KG1 (cell line): ENCODE measurements around the gene SCD5.

Source experiments
- DNase-seq: peaks from one replicate; lab custom pipeline; 2025; lab: John Stamatoyannopoulos, UW

Gene SCD5

GRCh38 chr4:82726596-82726995 is 72.0 kb downstream of the SCD5 start:
- no peak for DNase-seq

GRCh38 chr4:82721819-82722423 is 76.7 kb downstream of the SCD5 start:
- no peak for DNase-seq

GRCh38 chr4:82718162-82718940 is 80.2 kb downstream of the SCD5 start:
- no peak for DNase-seq

- DNase-seq: no peak
Measured at GRCh38 chr4:82715731-82716617, 82.6 kb downstream of the SCD5 start.

GRCh38 chr4:82713856-82714255 is 84.7 kb downstream of the SCD5 start:
- DNase-seq: no peak

- DNase-seq: no peak
Measured at GRCh38 chr4:82712561-82712960, 86.0 kb downstream of the SCD5 start.

- DNase-seq: no peak
Measured at GRCh38 chr4:82711158-82711785, 87.3 kb downstream of the SCD5 start.

- no peak for DNase-seq
Measured at GRCh38 chr4:82710197-82710929, 88.2 kb downstream of the SCD5 start.

GRCh38 chr4:82708982-82709381 is 89.6 kb downstream of the SCD5 start:
- no peak for DNase-seq

- DNase-seq: no peak
Measured at GRCh38 chr4:82706349-82707000, 92.1 kb downstream of the SCD5 start.

- DNase-seq: no peak
Measured at GRCh38 chr4:82705928-82706300, 92.7 kb downstream of the SCD5 start.

- DNase-seq: no peak
Measured at GRCh38 chr4:82705169-82705927, 93.2 kb downstream of the SCD5 start.

GRCh38 chr4:82704156-82704555 is 94.4 kb downstream of the SCD5 start:
- no peak for DNase-seq

GRCh38 chr4:82698412-82698811 is 100.2 kb downstream of the SCD5 start:
- DNase-seq: no peak

GRCh38 chr4:82697561-82697960 is 101.0 kb downstream of the SCD5 start:
- no peak for DNase-seq

GRCh38 chr4:82696117-82696860 is 102.3 kb downstream of the SCD5 start:
- no peak for DNase-seq

- DNase-seq: no peak
Measured at GRCh38 chr4:82694892-82695291, 103.7 kb downstream of the SCD5 start.

GRCh38 chr4:82694046-82694445 is 104.5 kb downstream of the SCD5 start:
- no peak for DNase-seq

GRCh38 chr4:82692101-82692780 is 106.4 kb downstream of the SCD5 start:
- DNase-seq: no peak
